ENCODE measurements around the gene C14orf93.

DNA sequence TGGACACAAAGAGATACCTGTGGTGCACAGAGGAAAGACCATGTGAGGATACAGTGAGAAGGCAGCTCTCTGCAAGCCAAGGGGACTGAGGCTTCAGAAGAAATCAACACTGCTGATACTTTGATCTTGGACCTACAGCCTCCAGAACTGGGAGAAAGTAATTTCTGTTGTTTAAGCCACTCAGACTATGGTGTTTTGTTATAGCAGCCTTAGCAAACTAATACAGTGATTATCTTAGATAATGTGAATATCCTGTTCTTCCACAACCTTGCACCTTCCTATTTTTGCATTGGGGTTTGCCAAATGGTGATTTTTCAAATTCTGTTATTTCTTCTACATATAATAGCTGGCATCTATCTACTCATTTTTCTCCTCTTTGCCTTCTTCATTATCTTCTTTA lies 8.2 kb upstream of the C14orf93 start:
- TF ChIP-seq, protein P1, sequence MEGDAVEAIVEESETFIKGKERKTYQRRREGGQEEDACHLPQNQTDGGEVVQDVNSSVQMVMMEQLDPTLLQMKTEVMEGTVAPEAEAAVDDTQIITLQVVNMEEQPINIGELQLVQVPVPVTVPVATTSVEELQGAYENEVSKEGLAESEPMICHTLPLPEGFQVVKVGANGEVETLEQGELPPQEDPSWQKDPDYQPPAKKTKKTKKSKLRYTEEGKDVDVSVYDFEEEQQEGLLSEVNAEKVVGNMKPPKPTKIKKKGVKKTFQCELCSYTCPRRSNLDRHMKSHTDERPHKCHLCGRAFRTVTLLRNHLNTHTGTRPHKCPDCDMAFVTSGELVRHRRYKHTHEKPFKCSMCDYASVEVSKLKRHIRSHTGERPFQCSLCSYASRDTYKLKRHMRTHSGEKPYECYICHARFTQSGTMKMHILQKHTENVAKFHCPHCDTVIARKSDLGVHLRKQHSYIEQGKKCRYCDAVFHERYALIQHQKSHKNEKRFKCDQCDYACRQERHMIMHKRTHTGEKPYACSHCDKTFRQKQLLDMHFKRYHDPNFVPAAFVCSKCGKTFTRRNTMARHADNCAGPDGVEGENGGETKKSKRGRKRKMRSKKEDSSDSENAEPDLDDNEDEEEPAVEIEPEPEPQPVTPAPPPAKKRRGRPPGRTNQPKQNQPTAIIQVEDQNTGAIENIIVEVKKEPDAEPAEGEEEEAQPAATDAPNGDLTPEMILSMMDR (IDR thresholded peaks at IDR 0.05), result no peak
- TF ChIP-seq POLR2A (IDR thresholded peaks at IDR 0.05), result no peak
